GDM1 (cell line): ENCODE measurements around the gene TOM1L1.

Experiments used
- DNase-seq: peaks from one replicate; lab custom pipeline; 2025; lab: John Stamatoyannopoulos, UW

The TOM1L1 gene

GRCh38 chr17:54992797-54993639 lies 92.4 kb downstream of the TOM1L1 start:
- DNase-seq, result peak; percentile 16

GRCh38 chr17:54996441-54996840 lies 95.8 kb downstream of the TOM1L1 start:
- DNase-seq, result no peak

- no peak for DNase-seq
These were observed 101.8 kb downstream of the TOM1L1 start for GRCh38 chr17:55002458-55002857.

- DNase-seq, result no peak
These were observed 103.8 kb downstream of the TOM1L1 start for GRCh38 chr17:55004484-55004883.

GRCh38 chr17:55005520-55005919 lies 104.9 kb downstream of the TOM1L1 start:
- DNase-seq, result no peak
